Body of pancreas (tissue), 4 donors: Measurements from ENCODE around the gene HSPA6.
"Not testable (repeated sequence)": the region's sequence is repeated elsewhere in the genome, so short reads cannot be mapped to it uniquely, and the experiment has no call there.

Source experiments
- CTCF ChIP-seq, 7 experiments: fragments of 450-650 bp in 4 of 7; fragments of 200-600 bp in 3 of 7; sonication (generic) in 3 of 7; IDR thresholded peaks; one replicate each; pipeline ENCODE4 v1.5.1; 2016 to 2019; ENCODE audit warnings: antibody characterized with exemption in 7 of 7
- POLR2A ChIP-seq, 3 donors: fragments of 450-650 bp; IDR thresholded peaks; one replicate each; pipeline ENCODE4 v1.6.1; 2016; ENCODE audit warnings: antibody characterized with exemption in 3 of 3, mild to moderate bottlenecking in 2 of 3

- TF ChIP-seq CTCF, POLR2A (IDR thresholded peaks at IDR 0.05): not testable (repeated sequence)
Observed at GRCh38 chr1:161566602-161566960, 42.2 kb downstream of the HSPA6 start.
